Lower lobe of right lung (tissue), 2 donors: ENCODE measurements around the gene ABCF3. TPM values are rescaled to one million over a fixed set of nuclear protein-coding genes. Genes with fewer than 3 reads are reported as not detected.

Experiments used
- ATAC-seq, 2 donors: fragments of 200-7000 bp; cut with Tn5 transposase; one replicate each; pipeline ENCODE4 v1.9.1; 2020 to 2022; ENCODE audit warnings: mild to moderate bottlenecking in 2 of 2, moderate library complexity in 2 of 2
- DNase-seq: peaks from one replicate; pipeline ENCODE4 v3.0.0-alpha.2; 2020
- H3K27ac ChIP-seq: fragments of 200-600 bp; one replicate; pipeline ENCODE4 v1.8.0; 2022
- H3K27me3 ChIP-seq: fragments of 200-600 bp; one replicate; pipeline ENCODE4 v1.8.0; 2022; ENCODE audit warnings: low read depth
- H3K36me3 ChIP-seq: fragments of 200-600 bp; one replicate; pipeline ENCODE4 v1.8.0; 2022; ENCODE audit warnings: mild to moderate bottlenecking
- H3K4me1 ChIP-seq: fragments of 200-600 bp; one replicate; pipeline ENCODE4 v1.8.0; 2022
- H3K4me3 ChIP-seq: fragments of 200-600 bp; one replicate; pipeline ENCODE4 v1.8.0; 2022; ENCODE audit warnings: mild to moderate bottlenecking
- H3K9me3 ChIP-seq: fragments of 200-600 bp; one replicate; pipeline ENCODE4 v1.8.0; 2022
- CTCF ChIP-seq: fragments of 200-600 bp; IDR thresholded peaks from one replicate; pipeline ENCODE4 v1.8.0; 2022; ENCODE audit warnings: antibody characterized with exemption, mild to moderate bottlenecking
- intact Hi-C: fragments of 100-400 bp; cut with DNase I; formaldehyde crosslinking; loops from one replicate; pipeline ENCODE4 v1.11.0; 2022
- long read RNA-seq: library from polyadenylated mRNA; unstranded; transcript quantifications from one replicate; pipeline ENCODE4 v2.0.0, GENCODE V29; 2021
- total RNA-seq: library from RNA; stranded (reverse); fragmentation: NEBNext Ultra II Directional; extraction: Animal tissue kit (Norgen Biotek cat#: 25700); gene quantifications from one replicate; pipeline ENCODE4 v1.2.1, GENCODE V29; 2021
- donor health status: DM: no; HTN: yes; CAD: no; lungs with severe emphysema.

ABCF3 gene
- total RNA-seq: 60.7 TPM
- long read RNA-seq, transcript ABCF3-203 (21 exons, 2,624 nt): major isoform, 80 of 123 reads
- long read RNA-seq, partial matches to known transcripts: 7 of 123 reads
- long read RNA-seq, other reads (novel, unspliced or antisense): 35 of 123 reads

GRCh38 chr3:184186184-184186901 is at the start of gene ABCF3:
Gene ABCF3, plus strand, starts transcription at chr3:184186199. Its CDS starts 9 bp downstream, at chr3:184186208.
- Histone ChIP-seq H3K36me3 (peaks cover 66% of the 10 kb centered on the region), H3K27ac (peak within 1 kb of the TSS; percentile 86), H3K4me3 (peak within 1 kb of the TSS; percentile 99), H3K4me1 (peaks cover 25% of the 10 kb centered on the region), H3K27me3 (no peaks in the 10 kb centered on the region), H3K9me3 (no peaks in the 10 kb centered on the region)
- no peak for TF ChIP-seq CTCF
- ATAC-seq: peak; percentile 49 to 53
- intact Hi-C loops: no loop called here
- peak; percentile 76 for DNase-seq

GRCh38 chr3:184140436-184140835 is 45.6 kb upstream of the ABCF3 start:
- no peak for TF ChIP-seq CTCF
- H3K36me3 ChIP-seq: peaks cover 83% of the 10 kb centered on the region
- intact Hi-C loops: no loop called here

GRCh38 chr3:184142199-184142598 is 43.8 kb upstream of the ABCF3 start:
- Histone ChIP-seq H3K4me1 (peaks cover 2% of the 10 kb centered on the region), H3K36me3 (peaks cover 95% of the 10 kb centered on the region), H3K27ac (no peak overlapping the region), H3K9me3 (no peaks in the 10 kb centered on the region), H3K27me3 (no peaks in the 10 kb centered on the region), H3K4me3 (no peak overlapping the region)
- TF ChIP-seq CTCF: no peak
- intact Hi-C loops: no loop called here
- DNase-seq: no peak
- ATAC-seq: no peak

More at GRCh38 chr3:184140436-184140835, 45.6 kb upstream of the ABCF3 start:
- no peak overlapping the region for H3K4me3 ChIP-seq
- ATAC-seq (no peak), DNase-seq (no peak)
- no peaks in the 10 kb centered on the region for H3K9me3 ChIP-seq
- no peak overlapping the region for H3K27ac ChIP-seq
- no peaks in the 10 kb centered on the region for H3K27me3 ChIP-seq
- peaks cover 16% of the 10 kb centered on the region for H3K4me1 ChIP-seq

- intact Hi-C loops: no loop called here
- DNase-seq: no peak
- Histone ChIP-seq H3K4me3 (no peak overlapping the region), H3K36me3 (peaks cover 85% of the 10 kb centered on the region), H3K9me3 (no peaks in the 10 kb centered on the region), H3K27ac (no peak overlapping the region), H3K27me3 (no peaks in the 10 kb centered on the region), H3K4me1 (no peaks in the 10 kb centered on the region)
- no peak for TF ChIP-seq CTCF
- ATAC-seq: no peak
Observed at GRCh38 chr3:184143327-184143726, 42.7 kb upstream of the ABCF3 start.

- TF ChIP-seq CTCF: no peak
- no peaks in the 10 kb centered on the region for H3K4me1 ChIP-seq
- intact Hi-C loops: no loop called here
Observed at GRCh38 chr3:184144505-184144904, 41.5 kb upstream of the ABCF3 start.

More at GRCh38 chr3:184144505-184144904, 41.5 kb upstream of the ABCF3 start:
- no peaks in the 10 kb centered on the region for H3K9me3 ChIP-seq
- H3K27me3 ChIP-seq: no peaks in the 10 kb centered on the region
- H3K27ac ChIP-seq: no peak overlapping the region
- H3K36me3 ChIP-seq: peaks cover 74% of the 10 kb centered on the region
- H3K4me3 ChIP-seq: no peak overlapping the region
- no peak for DNase-seq
- ATAC-seq: no peak
